Testis (tissue), 3 donors: ENCODE measurements around the gene USP15. TPM values are rescaled to one million over a fixed set of nuclear protein-coding genes. Genes with fewer than 3 reads are reported as not detected.

Experiments used
- DNase-seq: peaks from one replicate; pipeline ENCODE4 v3.0.0-alpha.2; 2019
- H3K27ac ChIP-seq, 2 donors: fragments of 200-600 bp; sonication (generic); one replicate each; pipeline ENCODE4 v1.5.1; 2019
- H3K27me3 ChIP-seq: fragments of 200-600 bp; sonication (generic); one replicate; pipeline ENCODE4 v1.5.1; 2019
- H3K36me3 ChIP-seq: fragments of 200-600 bp; sonication (generic); one replicate; pipeline ENCODE4 v1.5.1; 2017; ENCODE audit warnings: low read depth; ENCODE audit errors: missing control alignments
- H3K4me1 ChIP-seq: fragments of 200-600 bp; sonication (generic); one replicate; pipeline ENCODE4 v1.5.1; 2019
- H3K4me3 ChIP-seq, 2 donors: fragments of 200-600 bp; sonication (generic); one replicate each; pipeline ENCODE4 v1.5.1; 2017 to 2019
- H3K9me3 ChIP-seq: fragments of 200-600 bp; sonication (generic); one replicate; pipeline ENCODE4 v1.5.1; 2017
- POLR2A ChIP-seq: fragments of 450-650 bp; IDR thresholded peaks from one replicate; pipeline ENCODE4 v1.6.1; 2017; ENCODE audit warnings: antibody characterized with exemption, mild to moderate bottlenecking, moderate library complexity
- WGBS, 2 donors: methylation state at CpG; one replicate each; pipeline ENCODE4 v1.1.5; 2018; 5-methylcytosine and 5-hydroxymethylcytosine counted together
- intact Hi-C: fragments of 100-400 bp; cut with DNase I; formaldehyde crosslinking; loops from one replicate; pipeline ENCODE4 v1.15.1; 2023; ENCODE audit warnings: low total_unique reads
- polyA plus RNA-seq: library from polyadenylated mRNA; stranded (reverse); fragments of 350-450 nt; fragmentation: Illumina TruSeq; extraction: RNeasy Lipid Tissue Mini Kit (QIAGEN cat#74804); gene quantifications from one replicate; pipeline ENCODE4 v1.2.3, GENCODE V29; 2014; ENCODE audit warnings: low read depth, low replicate concordance; ENCODE audit not compliant: insufficient read depth
- total RNA-seq, 2 donors: library from RNA; depleted of rRNA; stranded (reverse); fragments of >200 nt; gene quantifications; one replicate each; pipeline ENCODE4 v1.2.3, GENCODE V29; 2016
- TF ChIP-seq, protein P1 (sequence below), 3 experiments: fragments of 450-650 bp in 2 of 3; fragments of 200-600 bp in 1 of 3; sonication (generic) in 1 of 3; IDR thresholded peaks; one replicate each; pipeline ENCODE4 v1.5.1; 2016 to 2019; ENCODE audit warnings: antibody characterized with exemption in 3 of 3, mild to moderate bottlenecking in 2 of 3, moderate library complexity in 1 of 3

USP15 gene
- total and polyA plus RNA-seq, 3 donors from 2014 or later: 66.1 to 146 (median 128) TPM

DNA sequence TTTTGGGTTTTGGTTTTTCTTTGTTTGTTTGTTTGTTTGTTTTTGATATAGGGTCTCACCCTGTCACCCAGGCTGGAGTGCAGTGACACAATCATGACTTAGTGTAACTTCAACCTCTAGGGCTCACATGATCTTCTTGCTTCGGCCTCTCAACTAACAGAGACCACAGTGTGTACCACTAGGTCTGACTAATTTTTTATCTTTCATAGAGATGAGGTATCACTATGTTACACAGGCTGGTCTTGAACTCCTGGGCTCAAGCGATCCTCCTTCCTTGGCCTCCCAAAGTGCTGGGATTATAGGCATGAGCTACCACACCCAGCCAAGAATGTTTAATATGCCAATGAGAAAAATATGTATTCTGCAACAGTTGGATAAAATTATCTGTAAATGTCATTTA is 29.6 kb upstream of the USP15 start:
- H3K36me3 ChIP-seq: no peaks in the 10 kb centered on the region
- intact Hi-C loops: no loop called here
- H3K4me3 ChIP-seq: no peak overlapping the region
- no peaks in the 10 kb centered on the region for H3K4me1 ChIP-seq
- H3K27ac ChIP-seq: no peak overlapping the region
- no peaks in the 10 kb centered on the region for H3K27me3 ChIP-seq
- H3K9me3 ChIP-seq: no peaks in the 10 kb centered on the region
- TF ChIP-seq, protein P1, sequence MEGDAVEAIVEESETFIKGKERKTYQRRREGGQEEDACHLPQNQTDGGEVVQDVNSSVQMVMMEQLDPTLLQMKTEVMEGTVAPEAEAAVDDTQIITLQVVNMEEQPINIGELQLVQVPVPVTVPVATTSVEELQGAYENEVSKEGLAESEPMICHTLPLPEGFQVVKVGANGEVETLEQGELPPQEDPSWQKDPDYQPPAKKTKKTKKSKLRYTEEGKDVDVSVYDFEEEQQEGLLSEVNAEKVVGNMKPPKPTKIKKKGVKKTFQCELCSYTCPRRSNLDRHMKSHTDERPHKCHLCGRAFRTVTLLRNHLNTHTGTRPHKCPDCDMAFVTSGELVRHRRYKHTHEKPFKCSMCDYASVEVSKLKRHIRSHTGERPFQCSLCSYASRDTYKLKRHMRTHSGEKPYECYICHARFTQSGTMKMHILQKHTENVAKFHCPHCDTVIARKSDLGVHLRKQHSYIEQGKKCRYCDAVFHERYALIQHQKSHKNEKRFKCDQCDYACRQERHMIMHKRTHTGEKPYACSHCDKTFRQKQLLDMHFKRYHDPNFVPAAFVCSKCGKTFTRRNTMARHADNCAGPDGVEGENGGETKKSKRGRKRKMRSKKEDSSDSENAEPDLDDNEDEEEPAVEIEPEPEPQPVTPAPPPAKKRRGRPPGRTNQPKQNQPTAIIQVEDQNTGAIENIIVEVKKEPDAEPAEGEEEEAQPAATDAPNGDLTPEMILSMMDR (IDR thresholded peaks at IDR 0.05): no peak
- TF ChIP-seq POLR2A: no peak
- no peak for DNase-seq
- WGBS, 2 donors: 89 to 97% methylated on average over 2 of the region's 2 CpGs

DNA sequence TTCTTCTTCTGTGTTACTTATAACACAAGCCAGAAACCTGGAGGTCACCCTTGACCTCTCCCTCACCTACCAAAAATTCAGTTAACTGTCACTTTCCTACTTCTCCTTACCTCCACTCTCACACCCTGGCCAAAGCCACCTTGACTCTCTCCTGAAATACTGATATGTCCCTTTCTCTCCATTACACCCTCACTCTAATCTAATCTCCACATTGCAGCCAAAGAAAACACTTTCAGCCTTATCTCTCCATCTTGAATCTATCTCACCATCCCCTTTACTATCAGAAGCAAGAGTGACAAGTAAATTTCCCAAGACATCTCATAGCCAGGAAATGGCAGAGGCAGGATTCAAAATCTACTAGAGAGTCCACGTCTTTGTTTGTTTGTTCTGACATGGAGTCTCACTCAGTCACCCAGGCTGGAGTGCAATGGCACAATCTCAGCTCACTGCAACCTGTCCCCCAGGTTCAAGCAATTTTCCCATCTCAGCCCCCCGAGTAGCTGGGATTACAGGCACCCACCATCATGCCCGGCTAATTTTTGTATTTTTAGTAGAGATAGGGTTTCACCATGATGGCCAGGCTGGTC is 28.0 kb upstream of the USP15 start:
- Histone ChIP-seq H3K9me3 (no peaks in the 10 kb centered on the region), H3K36me3 (no peaks in the 10 kb centered on the region), H3K27me3 (no peaks in the 10 kb centered on the region), H3K4me1 (no peaks in the 10 kb centered on the region), H3K27ac (no peak overlapping the region), H3K4me3 (no peak overlapping the region)
- DNase-seq: no peak
- 94% methylated on average over 3 of the region's 3 CpGs for WGBS, 2 donors
- intact Hi-C loops: no loop called here
- TF ChIP-seq, protein P1 (IDR thresholded peaks at IDR 0.05): no peak
- no peak for TF ChIP-seq POLR2A

DNA sequence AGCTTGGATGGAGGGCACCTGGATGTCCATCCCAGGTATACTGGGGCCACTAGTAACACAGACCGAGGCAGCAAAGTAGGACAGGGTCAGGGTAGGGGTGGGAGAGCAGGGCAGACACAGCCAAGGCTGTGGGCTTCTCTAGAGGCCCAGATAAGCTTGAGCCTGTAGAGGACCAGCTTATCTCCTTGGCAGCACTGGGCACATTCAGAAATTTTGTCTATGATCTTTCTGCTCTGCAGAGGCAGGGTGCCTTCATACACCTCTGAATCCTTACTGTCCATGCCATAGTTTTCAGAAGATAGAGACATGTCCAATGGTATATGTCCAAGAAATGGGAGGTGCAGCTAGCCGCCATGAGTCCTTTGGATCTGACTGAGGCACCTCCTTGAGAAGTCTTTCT is 26.4 kb upstream of the USP15 start:
- Histone ChIP-seq H3K4me1 (no peaks in the 10 kb centered on the region), H3K27me3 (no peaks in the 10 kb centered on the region), H3K9me3 (no peaks in the 10 kb centered on the region), H3K4me3 (no peak overlapping the region), H3K27ac (no peak overlapping the region), H3K36me3 (no peaks in the 10 kb centered on the region)
- intact Hi-C loops: no loop called here
- DNase-seq: no peak
- WGBS, 2 donors: 80 to 88% methylated on average over 1 to 2 of the region's 2 CpGs
- TF ChIP-seq, protein P1 (IDR thresholded peaks at IDR 0.05): no peak
- no peak for TF ChIP-seq POLR2A

DNA sequence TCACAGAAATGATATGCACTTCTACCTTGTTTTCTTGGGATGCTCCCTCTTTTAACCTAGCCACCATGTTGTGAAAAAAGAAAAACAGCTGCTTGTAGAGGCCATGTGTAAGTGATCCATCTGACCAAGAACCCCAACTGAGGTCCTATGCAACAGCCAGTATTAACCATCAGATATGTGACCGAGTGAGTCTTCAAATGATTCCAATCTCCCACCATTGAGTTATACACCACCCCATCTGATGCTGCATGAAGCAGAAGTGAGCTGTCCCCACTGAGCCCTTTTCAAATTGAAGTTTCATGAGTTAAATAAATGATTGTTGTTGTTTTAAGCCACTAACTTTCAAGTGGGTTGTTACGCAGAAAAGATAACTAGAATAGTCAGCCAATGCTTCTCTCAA is 20.6 kb upstream of the USP15 start:
- intact Hi-C loops: no loop called here
- H3K27ac ChIP-seq: no peak overlapping the region

DNA sequence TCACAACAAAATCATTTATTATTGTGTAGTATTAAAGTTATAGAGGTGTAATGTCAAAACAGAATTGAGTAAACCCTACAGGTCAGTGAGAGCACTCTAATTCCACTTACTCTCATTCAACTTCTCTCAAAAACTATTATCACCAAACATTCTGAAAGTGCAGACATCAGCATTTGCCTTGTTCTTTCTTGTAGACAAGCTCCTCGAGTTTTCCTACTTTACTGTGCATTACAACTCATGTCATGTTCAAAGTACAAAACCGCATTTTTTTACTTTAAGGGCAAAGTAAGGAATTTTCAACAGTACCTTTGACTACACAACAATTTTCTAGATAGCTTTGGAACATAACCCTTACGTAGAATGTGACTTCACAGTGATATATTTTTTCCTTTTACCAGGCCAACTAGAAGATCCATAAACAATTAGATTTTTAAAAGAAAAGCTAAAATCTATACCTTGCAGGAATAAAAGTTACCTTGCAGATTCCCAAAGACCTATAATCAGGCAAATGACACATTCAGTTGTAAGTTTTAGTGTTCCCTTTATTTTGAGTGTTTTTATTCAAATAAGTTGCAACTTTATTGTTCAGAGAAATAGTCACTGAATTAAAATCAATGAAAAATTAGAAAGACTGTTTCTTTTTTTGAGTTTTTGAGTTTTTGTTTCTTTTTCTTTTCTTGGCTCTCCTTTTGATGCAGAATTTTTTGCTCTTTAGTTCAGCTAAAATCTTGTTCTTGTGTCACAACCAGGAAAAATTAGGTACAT is 12.7 kb upstream of the USP15 start:
- no peak for TF ChIP-seq POLR2A
- TF ChIP-seq, protein P1 (IDR thresholded peaks at IDR 0.05): no peak
- no peak for DNase-seq
- Histone ChIP-seq H3K27me3 (no peaks in the 10 kb centered on the region), H3K9me3 (no peaks in the 10 kb centered on the region), H3K4me3 (no peak overlapping the region), H3K36me3 (no peaks in the 10 kb centered on the region), H3K27ac (peak overlapping the region; percentile 37 to 42), H3K4me1 (peaks cover 13% of the 10 kb centered on the region)
- intact Hi-C loops: no loop called here
- WGBS, 2 donors: 78 to 81% methylated on average over 3 of the region's 3 CpGs

More for the DNA sequence above, 20.6 kb upstream of the USP15 start:
- H3K4me1 ChIP-seq: no peaks in the 10 kb centered on the region
- H3K36me3 ChIP-seq: no peaks in the 10 kb centered on the region
- no peaks in the 10 kb centered on the region for H3K9me3 ChIP-seq
- no peaks in the 10 kb centered on the region for H3K27me3 ChIP-seq
- DNase-seq: no peak
- no peak overlapping the region for H3K4me3 ChIP-seq
- TF ChIP-seq POLR2A: no peak
- WGBS, 2 donors: 92% methylated on average over 2 of the region's 2 CpGs
